ENCODE data around the gene SMURF2.
A peak's percentile ranks its signal among the peaks of the same experiment; 100 is the strongest.

SMURF2 gene

DNA sequence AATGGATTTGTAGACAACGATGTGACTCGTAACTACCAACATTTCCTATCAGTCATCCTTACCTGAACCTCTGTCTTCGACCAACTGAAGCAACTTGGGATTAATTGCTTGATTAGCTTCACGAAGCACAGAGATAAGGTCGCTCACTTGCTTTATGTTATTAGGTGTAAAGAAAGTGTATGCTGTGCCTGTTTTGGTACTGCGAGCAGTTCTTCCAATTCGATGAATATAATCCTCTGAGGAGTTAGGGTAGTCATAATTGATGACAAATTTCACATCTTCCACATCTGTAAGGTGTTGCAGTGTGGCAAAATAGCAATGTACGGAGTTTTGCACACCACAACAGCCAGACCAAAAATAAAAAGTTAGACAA, 161.6 kb downstream of the SMURF2 start:
- DNase-seq: no peak

DNA sequence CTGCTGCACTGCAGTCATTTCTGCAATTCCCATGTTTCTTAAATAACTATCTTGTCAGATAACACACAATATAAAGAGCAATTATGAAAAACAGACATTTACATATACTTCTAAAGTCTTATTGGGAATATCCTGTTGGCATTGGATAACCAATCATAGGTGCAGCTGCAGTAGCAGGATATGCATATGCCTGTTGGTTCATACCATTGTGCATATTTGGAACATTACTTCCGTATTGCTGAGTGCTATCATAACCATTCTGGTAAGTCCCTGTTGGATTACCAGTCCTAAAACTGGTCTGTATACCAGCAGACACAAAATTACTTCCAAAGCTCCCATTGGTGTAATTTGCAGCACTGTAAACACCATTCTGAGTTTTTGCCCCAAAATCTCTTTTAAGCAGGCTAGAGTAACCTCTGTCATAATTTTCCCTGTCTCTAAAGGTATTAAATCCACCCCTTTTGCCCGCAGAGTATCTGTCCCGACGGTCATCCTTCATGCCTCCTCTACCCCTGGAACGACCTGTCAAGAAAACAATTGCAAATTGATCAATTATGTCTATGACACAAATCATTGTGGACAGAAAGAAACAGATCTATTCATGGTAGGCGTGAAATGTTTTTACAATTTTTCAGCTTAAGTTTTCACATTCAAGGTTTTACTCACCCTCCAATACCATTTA, 162.2 kb downstream of the SMURF2 start:
- DNase-seq: no peak

- DNase-seq: no peak
Measured at GRCh38 chr17:64498308-64499203, 163.6 kb downstream of the SMURF2 start.

GRCh38 chr17:64497565-64498035, 164.5 kb downstream of the SMURF2 start:
- no peak for DNase-seq

DNA sequence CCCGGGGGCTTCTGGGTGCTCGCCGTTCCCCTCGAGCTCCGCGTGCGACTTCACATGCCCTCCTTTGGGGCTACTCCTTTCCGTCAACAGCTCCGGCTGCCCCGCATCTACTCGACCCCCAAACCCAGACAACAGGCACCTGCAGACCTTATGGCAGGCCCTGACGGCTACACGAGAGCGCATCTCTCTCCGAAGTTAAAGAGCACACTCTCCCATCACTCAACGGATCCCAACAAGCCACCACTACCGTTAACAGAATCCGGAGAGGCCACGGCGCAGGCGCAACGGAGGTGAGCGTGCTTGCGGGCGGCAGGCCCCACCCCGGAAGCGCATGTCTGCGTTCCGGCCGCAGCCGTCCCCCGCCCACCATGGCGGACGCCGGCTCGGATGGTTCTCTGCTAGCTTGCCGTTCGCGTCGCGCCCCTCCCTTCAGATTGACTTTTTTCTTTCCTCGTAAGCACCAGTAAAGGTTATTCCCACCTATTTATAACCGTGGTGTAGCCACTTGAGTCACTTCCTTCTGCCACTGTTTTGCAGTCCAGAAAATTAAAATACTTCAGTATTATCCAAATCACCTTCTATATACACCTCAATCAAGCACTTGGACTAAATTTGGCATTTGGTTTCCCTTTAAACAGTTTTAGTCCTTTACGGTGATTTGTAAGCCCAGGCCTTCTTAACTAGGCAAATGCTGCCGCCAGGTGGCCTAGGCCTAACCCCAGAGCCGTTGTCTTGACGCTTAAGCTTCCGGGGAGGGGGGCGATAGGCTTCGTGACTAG, 165.1 kb downstream of the SMURF2 start, which contains the start of gene POLG2:
TSS of gene POLG2 (minus strand) at position 269 of the 779 bp plus-strand sequence. CDS start at position 183, 86 bp downstream.
- peak; percentile 93 for DNase-seq

DNA sequence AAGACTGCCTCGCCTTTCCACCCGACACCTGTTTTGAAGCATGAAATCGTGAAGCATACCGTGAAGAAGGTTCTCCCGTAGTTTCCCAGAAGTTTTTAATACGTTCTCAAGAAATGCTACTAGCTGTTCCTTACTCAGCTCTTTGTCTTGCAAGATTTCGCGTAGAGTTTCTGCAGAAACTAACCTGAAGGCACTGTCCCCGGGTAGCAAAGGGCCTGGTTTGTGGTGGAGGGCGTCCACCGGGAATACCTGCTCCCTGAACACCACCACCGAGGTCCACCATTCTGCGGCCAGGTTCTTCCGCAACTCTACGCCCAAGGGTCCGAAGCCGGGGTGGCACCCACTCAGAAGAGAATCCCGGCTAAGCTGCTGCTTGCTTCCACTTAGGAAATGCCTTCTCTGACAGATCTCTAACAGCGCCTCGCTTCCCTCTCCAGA, 165.7 kb downstream of the SMURF2 start:
- DNase-seq: no peak
